ENCODE data around the gene TNRC6C.
"Not testable (repeated sequence)": the region's sequence is repeated elsewhere in the genome, so short reads cannot be mapped to it uniquely, and the experiment has no call there.

The TNRC6C gene

DNA sequence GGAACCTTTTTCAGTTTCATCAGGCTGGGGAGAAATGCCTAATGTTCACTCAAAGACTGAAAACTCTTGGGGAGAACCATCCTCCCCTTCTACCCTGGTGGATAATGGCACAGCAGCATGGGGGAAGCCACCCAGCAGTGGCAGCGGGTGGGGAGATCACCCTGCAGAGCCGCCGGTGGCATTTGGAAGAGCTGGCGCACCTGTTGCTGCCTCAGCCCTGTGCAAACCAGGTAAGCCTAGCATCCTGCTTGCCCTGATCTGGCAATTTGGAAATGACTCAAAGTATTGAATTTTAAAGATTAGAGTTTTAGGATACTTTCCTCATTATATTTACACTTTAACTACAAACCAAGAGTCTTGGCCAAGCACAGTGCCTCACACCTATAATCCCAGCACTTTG is 106.2 kb downstream of the TNRC6C start:
- no peak for TF ChIP-seq ZC3H10 (CRISPR knock-in tag; IDR thresholded peaks at IDR 0.05)
- TF ChIP-seq ZNF70 (CRISPR knock-in tag; IDR thresholded peaks at IDR 0.05) = no peak
- TF ChIP-seq CSDC2 (CRISPR knock-in tag; IDR thresholded peaks at IDR 0.05) = no peak
- no peak for TF ChIP-seq ARNTL (CRISPR knock-in tag; IDR thresholded peaks at IDR 0.05; ENCODE audit: borderline replicate concordance, low read depth)
- no peak for TF ChIP-seq ESRRG (CRISPR knock-in tag; IDR thresholded peaks at IDR 0.05)
- no peak for TF ChIP-seq SNAI2 (CRISPR knock-in tag; IDR thresholded peaks at IDR 0.05)
- TF ChIP-seq, protein P1, sequence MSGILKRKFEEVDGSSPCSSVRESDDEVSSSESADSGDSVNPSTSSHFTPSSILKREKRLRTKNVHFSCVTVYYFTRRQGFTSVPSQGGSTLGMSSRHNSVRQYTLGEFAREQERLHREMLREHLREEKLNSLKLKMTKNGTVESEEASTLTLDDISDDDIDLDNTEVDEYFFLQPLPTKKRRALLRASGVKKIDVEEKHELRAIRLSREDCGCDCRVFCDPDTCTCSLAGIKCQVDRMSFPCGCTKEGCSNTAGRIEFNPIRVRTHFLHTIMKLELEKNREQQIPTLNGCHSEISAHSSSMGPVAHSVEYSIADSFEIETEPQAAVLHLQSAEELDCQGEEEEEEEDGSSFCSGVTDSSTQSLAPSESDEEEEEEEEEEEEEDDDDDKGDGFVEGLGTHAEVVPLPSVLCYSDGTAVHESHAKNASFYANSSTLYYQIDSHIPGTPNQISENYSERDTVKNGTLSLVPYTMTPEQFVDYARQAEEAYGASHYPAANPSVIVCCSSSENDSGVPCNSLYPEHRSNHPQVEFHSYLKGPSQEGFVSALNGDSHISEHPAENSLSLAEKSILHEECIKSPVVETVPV (CRISPR knock-in tag; IDR thresholded peaks at IDR 0.05) = no peak
- TF ChIP-seq, protein P2, sequence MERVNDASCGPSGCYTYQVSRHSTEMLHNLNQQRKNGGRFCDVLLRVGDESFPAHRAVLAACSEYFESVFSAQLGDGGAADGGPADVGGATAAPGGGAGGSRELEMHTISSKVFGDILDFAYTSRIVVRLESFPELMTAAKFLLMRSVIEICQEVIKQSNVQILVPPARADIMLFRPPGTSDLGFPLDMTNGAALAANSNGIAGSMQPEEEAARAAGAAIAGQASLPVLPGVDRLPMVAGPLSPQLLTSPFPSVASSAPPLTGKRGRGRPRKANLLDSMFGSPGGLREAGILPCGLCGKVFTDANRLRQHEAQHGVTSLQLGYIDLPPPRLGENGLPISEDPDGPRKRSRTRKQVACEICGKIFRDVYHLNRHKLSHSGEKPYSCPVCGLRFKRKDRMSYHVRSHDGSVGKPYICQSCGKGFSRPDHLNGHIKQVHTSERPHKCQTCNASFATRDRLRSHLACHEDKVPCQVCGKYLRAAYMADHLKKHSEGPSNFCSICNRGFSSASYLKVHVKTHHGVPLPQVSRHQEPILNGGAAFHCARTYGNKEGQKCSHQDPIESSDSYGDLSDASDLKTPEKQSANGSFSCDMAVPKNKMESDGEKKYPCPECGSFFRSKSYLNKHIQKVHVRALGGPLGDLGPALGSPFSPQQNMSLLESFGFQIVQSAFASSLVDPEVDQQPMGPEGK (CRISPR knock-in tag; IDR thresholded peaks at IDR 0.05; ENCODE audit: borderline replicate concordance) = no peak
- TF ChIP-seq, protein P3, sequence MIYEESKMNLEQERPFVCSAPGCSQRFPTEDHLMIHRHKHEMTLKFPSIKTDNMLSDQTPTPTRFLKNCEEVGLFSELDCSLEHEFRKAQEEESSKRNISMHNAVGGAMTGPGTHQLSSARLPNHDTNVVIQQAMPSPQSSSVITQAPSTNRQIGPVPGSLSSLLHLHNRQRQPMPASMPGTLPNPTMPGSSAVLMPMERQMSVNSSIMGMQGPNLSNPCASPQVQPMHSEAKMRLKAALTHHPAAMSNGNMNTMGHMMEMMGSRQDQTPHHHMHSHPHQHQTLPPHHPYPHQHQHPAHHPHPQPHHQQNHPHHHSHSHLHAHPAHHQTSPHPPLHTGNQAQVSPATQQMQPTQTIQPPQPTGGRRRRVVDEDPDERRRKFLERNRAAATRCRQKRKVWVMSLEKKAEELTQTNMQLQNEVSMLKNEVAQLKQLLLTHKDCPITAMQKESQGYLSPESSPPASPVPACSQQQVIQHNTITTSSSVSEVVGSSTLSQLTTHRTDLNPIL (CRISPR knock-in tag; IDR thresholded peaks at IDR 0.05; ENCODE audit: low read depth) = no peak
- no peak for TF ChIP-seq ZNF565 (CRISPR knock-in tag; conservative IDR thresholded peaks at IDR 0.05; ENCODE audit: low read depth)
- TF ChIP-seq BACH2 (CRISPR knock-in tag; IDR thresholded peaks at IDR 0.05; ENCODE audit: borderline replicate concordance) = no peak
- TF ChIP-seq, protein P4, sequence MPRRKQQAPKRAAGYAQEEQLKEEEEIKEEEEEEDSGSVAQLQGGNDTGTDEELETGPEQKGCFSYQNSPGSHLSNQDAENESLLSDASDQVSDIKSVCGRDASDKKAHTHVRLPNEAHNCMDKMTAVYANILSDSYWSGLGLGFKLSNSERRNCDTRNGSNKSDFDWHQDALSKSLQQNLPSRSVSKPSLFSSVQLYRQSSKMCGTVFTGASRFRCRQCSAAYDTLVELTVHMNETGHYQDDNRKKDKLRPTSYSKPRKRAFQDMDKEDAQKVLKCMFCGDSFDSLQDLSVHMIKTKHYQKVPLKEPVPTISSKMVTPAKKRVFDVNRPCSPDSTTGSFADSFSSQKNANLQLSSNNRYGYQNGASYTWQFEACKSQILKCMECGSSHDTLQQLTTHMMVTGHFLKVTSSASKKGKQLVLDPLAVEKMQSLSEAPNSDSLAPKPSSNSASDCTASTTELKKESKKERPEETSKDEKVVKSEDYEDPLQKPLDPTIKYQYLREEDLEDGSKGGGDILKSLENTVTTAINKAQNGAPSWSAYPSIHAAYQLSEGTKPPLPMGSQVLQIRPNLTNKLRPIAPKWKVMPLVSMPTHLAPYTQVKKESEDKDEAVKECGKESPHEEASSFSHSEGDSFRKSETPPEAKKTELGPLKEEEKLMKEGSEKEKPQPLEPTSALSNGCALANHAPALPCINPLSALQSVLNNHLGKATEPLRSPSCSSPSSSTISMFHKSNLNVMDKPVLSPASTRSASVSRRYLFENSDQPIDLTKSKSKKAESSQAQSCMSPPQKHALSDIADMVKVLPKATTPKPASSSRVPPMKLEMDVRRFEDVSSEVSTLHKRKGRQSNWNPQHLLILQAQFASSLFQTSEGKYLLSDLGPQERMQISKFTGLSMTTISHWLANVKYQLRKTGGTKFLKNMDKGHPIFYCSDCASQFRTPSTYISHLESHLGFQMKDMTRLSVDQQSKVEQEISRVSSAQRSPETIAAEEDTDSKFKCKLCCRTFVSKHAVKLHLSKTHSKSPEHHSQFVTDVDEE (CRISPR knock-in tag; IDR thresholded peaks at IDR 0.05) = no peak
- TF ChIP-seq ISL1 (CRISPR knock-in tag; IDR thresholded peaks at IDR 0.05) = no peak
- no peak for ATAC-seq

DNA sequence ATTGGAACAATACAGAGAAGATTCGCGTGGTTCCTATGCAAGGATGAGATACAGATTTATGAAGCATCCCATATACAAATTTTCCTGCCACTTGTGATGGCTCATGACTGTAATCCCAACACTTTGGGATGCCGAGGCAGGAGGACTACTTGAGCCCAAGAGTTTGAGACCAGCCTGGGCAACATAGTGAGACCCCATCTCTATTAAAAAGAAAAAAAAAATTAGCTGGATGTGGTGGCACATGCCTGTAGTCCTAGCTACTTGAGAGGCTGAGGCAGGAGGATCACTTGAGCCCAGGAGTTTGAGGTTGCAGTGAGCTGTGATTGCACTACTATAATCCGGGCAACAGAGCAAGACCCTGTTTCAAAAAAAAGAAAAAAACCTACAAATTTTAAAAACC is 108.5 kb downstream of the TNRC6C start:
- ATAC-seq = not testable (repeated sequence)

DNA sequence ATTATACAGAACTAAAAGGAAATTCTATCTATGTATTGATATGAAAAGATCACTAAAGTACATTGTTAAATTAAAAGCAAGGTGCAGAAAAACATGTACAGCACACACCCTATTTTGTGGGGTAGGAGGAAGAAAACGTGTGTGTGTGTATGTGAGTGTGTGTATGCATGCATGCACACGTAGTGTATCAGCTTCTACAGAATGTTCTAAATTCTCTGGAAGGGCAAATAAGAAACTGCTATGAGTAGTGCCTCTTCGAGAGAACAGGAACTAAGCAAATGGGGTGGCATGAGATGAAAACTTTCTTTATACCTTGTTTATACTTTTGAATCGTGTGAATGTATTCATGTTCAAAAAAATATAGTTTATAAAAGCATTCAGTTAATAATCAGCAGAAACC is 111.2 kb downstream of the TNRC6C start:
- ATAC-seq = no peak

More for the DNA sequence above, 111.2 kb downstream of the TNRC6C start:
- no peak for TF ChIP-seq GLIS3 (CRISPR knock-in tag; IDR thresholded peaks at IDR 0.05)
- TF ChIP-seq, protein P4 (CRISPR knock-in tag; IDR thresholded peaks at IDR 0.05) = no peak
- no peak for TF ChIP-seq CSDC2 (CRISPR knock-in tag; IDR thresholded peaks at IDR 0.05)
- TF ChIP-seq ZC3H10 (CRISPR knock-in tag; IDR thresholded peaks at IDR 0.05) = no peak
- TF ChIP-seq TCF4 (CRISPR knock-in tag; IDR thresholded peaks at IDR 0.05; ENCODE audit: borderline replicate concordance) = no peak
- no peak for TF ChIP-seq ISL1 (CRISPR knock-in tag; IDR thresholded peaks at IDR 0.05)
- TF ChIP-seq ZNF8 (CRISPR knock-in tag; IDR thresholded peaks at IDR 0.05) = no peak
- no peak for TF ChIP-seq TOX (CRISPR knock-in tag; IDR thresholded peaks at IDR 0.05; ENCODE audit: borderline replicate concordance)
- TF ChIP-seq, protein P2 (CRISPR knock-in tag; IDR thresholded peaks at IDR 0.05; ENCODE audit: borderline replicate concordance) = no peak
- no peak for TF ChIP-seq ZFP30 (CRISPR knock-in tag; IDR thresholded peaks at IDR 0.05)
- no peak for TF ChIP-seq ARNTL (CRISPR knock-in tag; IDR thresholded peaks at IDR 0.05; ENCODE audit: borderline replicate concordance, low read depth)
- TF ChIP-seq, protein P3 (CRISPR knock-in tag; IDR thresholded peaks at IDR 0.05; ENCODE audit: low read depth) = no peak
- TF ChIP-seq ZNF70 (CRISPR knock-in tag; IDR thresholded peaks at IDR 0.05) = no peak

Data from SK-N-SH treated with all-trans-retinoic acid at 6 μM for 48 hours (cell line).